Hematopoietic multipotent progenitor cell (in vitro differentiated cells): ENCODE measurements around the gene TDRKH. TPM values are rescaled to one million over a fixed set of nuclear protein-coding genes. Genes with fewer than 3 reads are reported as not detected.
A peak's percentile ranks its signal among the peaks of the same experiment; 100 is the strongest.

Source experiments
- DNase-seq, 3 donors: peaks; one replicate each; pipeline ENCODE4 v3.0.0-alpha.2; 2011 to 2015; ENCODE audit warnings: low read depth in 2 of 3, low spot score in 2 of 3
- total RNA-seq: library from RNA; depleted of rRNA; stranded (reverse); fragments of >200 nt; gene quantifications from one replicate; pipeline ENCODE4 v1.2.3, GENCODE V29; 2012

TDRKH gene, protein sequence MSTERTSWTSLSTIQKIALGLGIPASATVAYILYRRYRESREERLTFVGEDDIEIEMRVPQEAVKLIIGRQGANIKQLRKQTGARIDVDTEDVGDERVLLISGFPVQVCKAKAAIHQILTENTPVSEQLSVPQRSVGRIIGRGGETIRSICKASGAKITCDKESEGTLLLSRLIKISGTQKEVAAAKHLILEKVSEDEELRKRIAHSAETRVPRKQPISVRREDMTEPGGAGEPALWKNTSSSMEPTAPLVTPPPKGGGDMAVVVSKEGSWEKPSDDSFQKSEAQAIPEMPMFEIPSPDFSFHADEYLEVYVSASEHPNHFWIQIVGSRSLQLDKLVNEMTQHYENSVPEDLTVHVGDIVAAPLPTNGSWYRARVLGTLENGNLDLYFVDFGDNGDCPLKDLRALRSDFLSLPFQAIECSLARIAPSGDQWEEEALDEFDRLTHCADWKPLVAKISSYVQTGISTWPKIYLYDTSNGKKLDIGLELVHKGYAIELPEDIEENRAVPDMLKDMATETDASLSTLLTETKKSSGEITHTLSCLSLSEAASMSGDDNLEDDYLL
- total RNA-seq: 3.5 TPM

- peak; percentile 89 to 99 (median 99) for DNase-seq
Measured at GRCh38 chr1:151790071-151790939, at the start of gene TDRKH. Gene TDRKH, minus strand, starts transcription at chr1:151790500. Its CDS starts 7,478 bp downstream, at chr1:151783022.

DNA sequence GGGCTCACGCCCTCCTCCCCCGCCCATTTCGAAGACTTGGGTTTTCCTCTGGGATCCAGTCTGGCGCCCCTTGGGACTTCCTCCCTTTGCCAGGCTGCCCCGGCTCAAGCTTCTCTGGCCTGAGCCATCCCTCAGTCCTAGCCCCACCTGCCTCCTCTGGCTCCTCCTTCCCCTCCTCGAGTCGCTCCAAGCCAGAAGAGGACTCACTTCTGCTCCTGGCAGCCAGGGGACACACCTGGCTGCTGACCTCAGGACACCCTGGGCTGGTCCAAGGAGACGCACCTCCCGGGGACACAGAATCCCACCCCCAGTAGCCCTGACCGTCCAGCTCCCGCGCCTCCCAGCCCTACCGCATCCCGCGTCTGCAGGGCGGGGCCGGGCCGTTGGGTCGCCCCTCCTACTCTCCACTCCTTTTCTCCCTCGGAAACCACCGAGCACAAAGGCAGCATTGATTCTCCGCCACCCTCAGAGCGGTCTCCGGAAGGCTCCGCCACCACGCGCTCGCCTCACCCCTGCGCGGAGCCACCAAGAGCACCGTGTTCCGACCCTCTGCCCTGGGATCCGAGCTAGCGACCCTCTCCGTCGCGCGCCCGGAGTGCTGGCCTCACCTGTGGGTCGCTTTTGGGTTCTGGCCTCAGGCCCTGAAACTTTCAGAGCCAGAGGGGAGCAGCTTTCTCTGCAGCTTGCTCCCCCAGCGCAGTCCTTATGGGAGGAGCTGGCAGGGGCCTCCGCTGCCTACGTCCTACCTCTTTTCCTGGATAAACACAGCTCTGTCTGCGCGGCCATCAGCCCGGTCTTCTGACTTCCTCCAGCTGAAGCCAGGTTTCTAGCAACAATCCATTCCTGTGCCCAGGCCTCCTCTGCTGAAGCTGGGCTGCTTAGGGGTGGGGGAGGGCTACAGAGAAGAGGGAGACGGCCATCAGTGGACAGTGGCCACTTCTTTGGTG lies 49.4 kb upstream of the TDRKH start, which contains the start of gene C2CD4D:
C2CD4D (minus strand) TSS at position 364 of the 947 bp plus-strand sequence. CDS start 831 bp downstream, outside the sequence.
- DNase-seq: peak; percentile 53 to 67 (median 64)

- no peak for DNase-seq
Measured at GRCh38 chr1:151839082-151839412, 48.7 kb upstream of the TDRKH start.

GRCh38 chr1:151838222-151839081 lies 48.2 kb upstream of the TDRKH start:
- DNase-seq: no peak

- no peak for DNase-seq
Measured at GRCh38 chr1:151837884-151838221, 47.6 kb upstream of the TDRKH start.

DNA sequence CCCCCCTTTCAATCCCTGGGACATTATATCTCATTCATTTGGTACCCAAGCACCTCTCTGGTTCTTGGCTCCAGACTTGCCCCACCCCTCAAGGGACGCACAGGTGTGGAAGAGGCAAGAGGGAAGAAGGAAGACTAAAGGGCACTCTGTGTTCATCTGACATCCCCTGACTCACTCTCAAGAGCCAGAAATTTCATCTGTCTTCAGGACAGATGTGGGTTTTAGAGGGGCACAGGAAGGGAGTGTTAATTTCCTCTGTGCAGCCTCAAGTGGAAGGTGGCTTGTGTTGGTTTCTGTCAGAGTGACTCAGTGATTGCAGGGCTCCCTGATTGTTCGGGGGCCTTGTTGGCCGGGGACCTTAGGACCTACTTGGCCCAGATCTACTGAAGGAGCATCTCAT lies 46.9 kb upstream of the TDRKH start:
- peak in 1 of 3 donors; percentile 58 for DNase-seq

DNA sequence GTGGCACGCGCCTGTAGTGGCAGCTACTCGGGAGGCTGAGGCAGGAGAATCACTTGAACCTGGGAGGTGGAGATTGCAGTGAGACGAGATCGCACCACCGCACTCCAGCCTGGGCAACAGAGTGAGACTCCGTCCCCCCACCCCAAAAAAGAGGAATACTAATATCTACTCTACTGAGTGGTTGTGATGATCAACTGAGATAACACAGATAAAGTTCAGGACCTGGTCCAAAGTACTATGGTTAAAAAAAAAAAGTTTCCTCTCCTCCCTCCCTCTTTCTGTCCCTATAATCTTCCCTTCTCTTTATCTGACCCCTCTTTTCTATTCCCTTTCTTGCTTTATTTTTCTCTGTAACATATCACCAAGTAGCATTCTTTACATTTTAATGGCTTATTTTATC lies 45.3 kb upstream of the TDRKH start:
- DNase-seq: no peak

- no peak for DNase-seq
Measured at GRCh38 chr1:151834239-151834638, 43.9 kb upstream of the TDRKH start.

GRCh38 chr1:151833172-151833900 lies 43.0 kb upstream of the TDRKH start:
- no peak for DNase-seq

DNA sequence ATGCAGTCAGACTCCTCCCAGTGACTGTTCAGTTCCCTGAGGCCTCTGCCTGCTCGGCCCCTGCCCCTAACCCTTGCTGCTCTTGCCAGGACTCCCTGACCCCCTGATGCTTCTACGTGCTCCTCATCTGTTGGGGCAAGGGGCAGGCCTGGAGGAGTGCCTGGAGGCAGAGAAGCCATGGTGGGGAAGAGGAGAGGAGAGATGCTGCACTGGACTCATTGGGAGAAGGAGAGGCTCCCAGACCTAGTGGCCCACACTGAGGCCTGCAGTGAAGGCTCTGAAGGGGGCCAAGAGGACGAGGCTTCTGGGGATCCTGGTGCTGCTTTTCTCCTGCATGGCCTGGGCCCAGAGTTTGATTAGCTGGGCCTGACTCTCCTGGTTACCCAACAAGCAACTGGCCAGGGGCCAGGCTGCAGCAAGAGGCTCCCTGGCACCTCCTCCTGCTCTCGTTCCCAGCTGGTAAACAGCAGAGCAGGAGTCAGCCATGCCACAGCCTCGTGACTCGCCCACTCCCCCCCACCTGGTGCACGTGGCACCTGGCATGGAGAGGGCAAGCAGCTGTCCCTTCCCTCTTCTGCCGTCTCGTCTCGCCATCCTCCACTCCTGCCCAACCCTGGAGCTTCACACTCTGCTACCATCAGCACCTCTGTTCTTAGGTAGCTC lies 42.1 kb upstream of the TDRKH start:
- DNase-seq: no peak

DNA sequence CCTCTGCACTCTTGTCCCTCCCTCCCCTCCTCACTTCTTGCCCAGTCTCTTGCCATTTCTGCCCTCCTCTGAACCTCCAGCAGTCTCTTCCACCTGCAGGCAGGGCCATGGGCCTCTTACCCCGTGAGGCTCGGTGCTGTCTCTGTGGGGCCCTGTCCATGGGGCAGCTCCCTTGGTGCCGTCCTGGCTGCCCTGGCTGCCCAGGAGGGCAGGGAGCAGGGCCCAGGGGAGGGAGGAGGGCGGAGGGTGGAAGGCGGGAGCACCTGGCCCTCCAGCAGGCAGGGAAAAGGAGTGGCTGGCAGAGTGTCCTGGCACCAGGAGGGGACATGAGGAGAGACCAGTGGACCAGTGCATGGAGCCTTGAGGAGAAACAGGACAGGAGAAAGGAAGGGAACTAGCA lies 41.3 kb upstream of the TDRKH start, which contains the start of gene RORC:
RORC (minus strand) TSS at position 198 of the 400 bp plus-strand sequence; CDS start at position 160, 38 bp downstream.
- no peak for DNase-seq

DNA sequence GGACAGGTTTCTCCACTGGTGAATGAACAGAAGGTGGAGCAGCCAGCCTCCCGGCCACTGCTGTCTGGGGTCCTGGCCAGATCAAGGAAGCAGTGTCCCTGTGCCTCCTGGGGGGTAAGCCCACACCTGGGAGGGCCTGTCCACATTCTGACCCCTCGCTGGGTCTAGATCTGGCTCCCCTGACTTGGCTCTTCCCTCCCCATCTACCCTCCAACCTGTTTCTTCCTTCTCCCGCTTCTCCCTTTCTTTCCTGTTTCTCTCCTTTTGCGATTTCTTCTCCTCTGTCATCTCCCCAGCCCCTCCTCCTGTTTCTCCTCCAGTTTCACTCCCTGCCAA lies 40.9 kb upstream of the TDRKH start:
- no peak for DNase-seq

DNA sequence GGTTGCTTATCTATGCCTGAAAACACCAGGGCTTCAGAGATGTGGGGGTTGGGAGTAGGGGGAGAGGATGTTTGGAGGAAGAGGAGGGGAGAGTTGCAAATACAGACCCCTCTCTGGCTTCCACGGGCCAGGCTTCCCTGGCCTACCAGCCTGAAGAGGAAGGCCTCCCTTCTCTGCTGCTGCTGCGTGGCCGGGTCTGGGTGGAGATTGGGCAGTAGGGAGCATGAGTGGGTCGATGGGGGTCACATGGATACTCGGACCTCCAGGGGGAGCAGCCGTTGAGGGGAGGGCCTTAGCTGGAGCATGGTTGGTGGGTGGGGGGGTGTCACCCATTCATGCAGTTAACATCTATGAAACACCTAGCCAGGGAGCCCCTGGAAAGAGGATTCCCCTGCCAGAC lies 39.8 kb upstream of the TDRKH start:
- no peak for DNase-seq

DNA sequence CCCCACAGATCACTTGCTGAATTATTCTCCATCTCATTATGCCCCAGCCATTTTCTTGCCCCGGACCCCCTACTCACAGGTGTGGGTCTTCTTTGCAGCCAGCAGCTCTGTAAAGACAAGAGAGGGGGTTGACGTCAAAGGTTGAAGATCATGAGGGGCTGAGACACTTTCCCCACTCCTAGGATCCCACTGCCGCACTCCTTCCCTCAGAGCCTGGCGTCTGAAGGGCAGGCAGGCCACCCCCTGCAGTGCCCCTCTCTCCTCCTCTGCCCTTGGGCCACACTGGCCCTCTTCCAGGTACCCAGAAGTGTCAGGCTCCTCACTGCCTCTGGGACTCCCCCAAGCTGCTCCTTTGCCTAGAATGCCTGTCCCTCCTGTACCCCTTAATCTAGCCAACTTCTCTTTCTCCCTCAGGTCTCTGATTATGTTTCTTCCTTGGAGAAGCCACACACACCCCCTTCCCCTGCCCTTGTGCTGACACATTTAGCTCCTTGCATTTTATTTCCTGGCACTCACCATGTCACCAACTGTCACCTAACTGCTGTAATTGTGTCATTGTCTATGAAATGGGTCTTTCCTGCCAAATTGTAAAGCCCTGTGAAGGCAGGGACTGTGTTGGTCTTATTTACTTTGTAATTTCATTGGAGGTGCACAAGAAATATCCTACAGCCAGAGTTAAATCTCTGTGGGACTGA lies 39.2 kb upstream of the TDRKH start:
- DNase-seq: no peak

DNA sequence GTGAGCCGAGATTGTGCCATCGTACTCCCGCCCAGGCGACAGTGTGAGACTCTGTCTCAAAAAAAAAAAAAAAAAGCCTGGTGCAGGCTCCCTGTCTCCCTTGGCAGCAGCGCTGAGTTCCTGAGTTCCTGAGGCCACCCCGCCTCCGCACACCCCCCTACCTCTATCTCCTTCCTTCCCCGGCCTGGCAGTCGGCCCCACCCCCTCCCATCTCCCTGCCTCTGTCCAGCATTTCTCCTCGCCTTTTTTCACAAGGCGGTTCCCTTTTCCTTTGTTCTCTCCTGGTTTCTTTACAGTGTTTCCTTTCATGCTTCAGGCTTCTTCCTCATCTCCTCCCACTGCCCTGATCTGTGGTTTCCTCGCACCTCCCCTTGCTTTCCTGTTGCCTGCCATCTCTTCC lies 38.6 kb upstream of the TDRKH start:
- no peak for DNase-seq

GRCh38 chr1:151827853-151828252 lies 37.6 kb upstream of the TDRKH start:
- no peak for DNase-seq

DNA sequence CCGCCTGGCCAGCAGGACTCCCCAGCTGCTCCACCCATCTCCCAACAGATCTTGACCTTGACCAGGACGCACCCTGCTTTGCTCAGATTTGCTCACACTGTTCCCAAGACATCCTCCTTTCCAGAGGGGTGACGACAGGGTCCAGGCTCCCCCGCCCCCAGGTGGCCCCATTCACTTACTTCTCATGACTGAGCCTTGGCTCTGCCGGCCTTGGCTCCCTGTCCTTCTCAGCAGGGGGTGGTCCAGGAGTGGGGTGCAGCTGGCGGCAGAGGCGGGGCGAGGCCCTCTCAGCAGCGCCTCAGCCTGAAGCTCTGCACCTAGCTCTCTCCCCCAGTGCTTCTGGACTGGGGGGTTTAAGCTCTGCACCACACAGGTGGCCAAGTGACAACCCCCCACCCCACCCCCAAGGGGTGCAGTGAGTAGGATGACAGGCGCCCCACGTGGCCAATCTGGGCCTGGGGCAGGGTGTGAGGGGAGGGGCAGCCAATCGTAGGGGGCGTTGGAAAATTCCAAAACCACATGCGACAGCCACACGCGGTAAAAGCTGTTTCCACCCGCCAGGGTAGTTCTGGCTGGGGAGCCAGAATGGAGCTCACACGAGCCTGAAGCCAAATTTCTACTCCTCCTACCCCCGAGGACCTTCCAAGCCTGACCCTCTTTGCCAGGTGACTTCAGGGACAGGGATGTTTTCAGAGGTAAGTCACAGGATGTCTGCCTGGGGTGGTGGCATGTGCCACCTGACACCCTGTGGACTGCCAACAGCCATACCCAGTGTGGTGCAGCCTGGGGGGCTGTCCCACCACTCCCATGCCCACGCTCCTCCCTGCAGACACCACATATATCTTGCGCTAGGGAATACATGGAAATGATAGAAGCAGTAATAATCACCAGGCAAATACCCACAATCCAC lies 35.7 kb upstream of the TDRKH start:
- DNase-seq: no peak
